B cell (primary cell): ENCODE results near the gene REELD1.

Experiments used
- EZH2 ChIP-seq: IDR thresholded peaks from 2 replicates; pipeline ENCODE4 v1.6.1; 2012; ENCODE audit warnings: borderline replicate concordance, low read depth, mild to moderate bottlenecking, moderate library complexity, low read length; ENCODE audit not compliant: insufficient read depth, poor library complexity, severe bottlenecking
- TF ChIP-seq, protein P1 (sequence below): fragments of 200-600 bp; IDR thresholded peaks from one replicate; pipeline ENCODE4 v1.8.0; 2022; ENCODE audit warnings: antibody characterized with exemption, mild to moderate bottlenecking

DNA sequence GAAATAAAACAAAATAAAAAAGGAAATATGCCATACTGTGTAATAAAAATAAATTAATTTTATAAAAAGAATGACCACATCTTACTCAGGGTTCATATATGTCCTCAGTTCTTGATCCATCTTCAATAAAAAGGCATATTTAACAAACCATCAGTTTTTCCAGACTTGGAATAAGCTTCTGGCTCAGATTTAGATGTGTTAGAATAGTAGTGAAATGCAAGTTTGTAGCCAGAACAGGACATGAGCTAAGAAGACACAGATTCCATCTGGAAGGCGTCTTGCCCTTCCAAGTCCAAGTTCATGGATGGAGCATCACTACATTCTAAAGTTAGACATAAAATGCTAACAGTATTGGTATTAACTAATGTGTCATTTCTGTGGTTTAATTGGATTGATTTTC, 49.1 kb upstream of the REELD1 start:
- TF ChIP-seq, protein P1, sequence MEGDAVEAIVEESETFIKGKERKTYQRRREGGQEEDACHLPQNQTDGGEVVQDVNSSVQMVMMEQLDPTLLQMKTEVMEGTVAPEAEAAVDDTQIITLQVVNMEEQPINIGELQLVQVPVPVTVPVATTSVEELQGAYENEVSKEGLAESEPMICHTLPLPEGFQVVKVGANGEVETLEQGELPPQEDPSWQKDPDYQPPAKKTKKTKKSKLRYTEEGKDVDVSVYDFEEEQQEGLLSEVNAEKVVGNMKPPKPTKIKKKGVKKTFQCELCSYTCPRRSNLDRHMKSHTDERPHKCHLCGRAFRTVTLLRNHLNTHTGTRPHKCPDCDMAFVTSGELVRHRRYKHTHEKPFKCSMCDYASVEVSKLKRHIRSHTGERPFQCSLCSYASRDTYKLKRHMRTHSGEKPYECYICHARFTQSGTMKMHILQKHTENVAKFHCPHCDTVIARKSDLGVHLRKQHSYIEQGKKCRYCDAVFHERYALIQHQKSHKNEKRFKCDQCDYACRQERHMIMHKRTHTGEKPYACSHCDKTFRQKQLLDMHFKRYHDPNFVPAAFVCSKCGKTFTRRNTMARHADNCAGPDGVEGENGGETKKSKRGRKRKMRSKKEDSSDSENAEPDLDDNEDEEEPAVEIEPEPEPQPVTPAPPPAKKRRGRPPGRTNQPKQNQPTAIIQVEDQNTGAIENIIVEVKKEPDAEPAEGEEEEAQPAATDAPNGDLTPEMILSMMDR = no peak
- TF ChIP-seq EZH2 = no peak
